ENCODE results near the gene UPF3A.
A peak's percentile ranks its signal among the peaks of the same experiment; 100 is the strongest.
"Not testable (repeated sequence)": the region's sequence is repeated elsewhere in the genome, so short reads cannot be mapped to it uniquely, and the experiment has no call there.

UPF3A gene

DNA sequence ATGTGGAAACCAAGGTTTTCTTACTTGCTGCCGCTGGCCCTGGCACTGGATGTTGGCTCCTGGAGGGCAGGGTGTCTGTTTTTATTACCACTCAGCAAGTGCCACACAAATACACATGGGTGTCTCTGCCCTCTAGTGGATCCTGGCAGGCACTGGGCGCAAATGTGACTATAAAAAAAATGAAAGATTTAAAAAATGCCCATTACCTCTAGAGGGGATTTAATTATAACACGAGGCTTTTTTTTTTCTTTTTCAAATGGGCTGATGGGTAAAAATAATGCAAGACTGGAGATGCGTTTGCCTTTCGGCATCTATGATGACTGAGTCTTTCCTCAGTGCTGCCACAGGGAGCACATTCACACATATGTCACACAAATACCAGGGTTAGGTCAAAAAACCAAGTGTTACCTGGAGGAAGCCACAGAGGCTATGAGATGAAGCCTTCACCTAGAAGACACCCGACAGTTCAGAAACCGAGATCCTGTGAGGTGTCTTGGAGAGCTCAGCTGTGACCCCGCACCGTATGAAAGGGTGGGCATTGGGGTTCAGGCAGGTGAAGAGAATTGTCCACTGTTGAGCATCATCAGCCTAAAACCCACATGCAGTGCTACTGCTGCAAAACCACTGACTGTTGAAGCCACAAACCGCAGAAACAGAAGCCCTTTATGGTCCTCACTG, 58.6 kb downstream of the UPF3A start:
- DNase-seq: peak; percentile 44

DNA sequence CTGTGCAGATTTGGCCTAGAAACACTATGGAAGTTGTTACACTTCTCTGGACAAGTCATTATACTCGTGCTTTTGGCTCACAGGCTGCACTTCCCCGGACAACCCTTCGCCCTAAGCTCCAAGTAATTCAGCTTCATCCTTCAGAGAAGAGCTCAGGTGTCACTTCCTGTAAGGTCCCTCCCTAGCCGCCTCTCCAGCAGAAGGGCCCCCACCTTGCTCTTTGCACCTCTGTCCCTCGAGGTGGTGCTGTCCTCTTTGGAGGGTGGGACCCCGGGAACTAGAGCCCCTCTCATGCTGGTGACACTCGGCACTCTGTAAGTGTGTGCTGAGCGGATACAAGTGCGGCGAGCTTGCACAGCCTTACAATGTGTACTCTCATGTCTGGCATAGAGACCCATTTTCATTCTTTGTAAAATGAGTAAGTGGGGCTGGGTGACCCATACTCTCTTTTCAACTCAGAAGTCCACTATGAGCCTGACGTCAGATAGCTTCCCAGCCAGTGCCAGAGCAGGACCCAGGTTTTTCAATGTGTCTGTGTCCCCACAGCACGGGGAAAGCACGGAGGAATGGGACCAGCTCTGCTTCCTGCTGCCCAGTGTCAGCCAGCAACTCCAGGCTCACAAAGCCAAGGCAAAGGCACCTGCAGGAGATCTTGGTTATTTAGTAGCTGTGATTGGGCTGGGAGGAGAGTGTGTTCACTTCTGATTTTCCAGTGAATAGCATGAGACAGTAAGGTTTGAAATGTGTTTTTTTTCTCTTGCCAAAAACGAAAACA, 59.8 kb downstream of the UPF3A start:
- no peak for DNase-seq

DNA sequence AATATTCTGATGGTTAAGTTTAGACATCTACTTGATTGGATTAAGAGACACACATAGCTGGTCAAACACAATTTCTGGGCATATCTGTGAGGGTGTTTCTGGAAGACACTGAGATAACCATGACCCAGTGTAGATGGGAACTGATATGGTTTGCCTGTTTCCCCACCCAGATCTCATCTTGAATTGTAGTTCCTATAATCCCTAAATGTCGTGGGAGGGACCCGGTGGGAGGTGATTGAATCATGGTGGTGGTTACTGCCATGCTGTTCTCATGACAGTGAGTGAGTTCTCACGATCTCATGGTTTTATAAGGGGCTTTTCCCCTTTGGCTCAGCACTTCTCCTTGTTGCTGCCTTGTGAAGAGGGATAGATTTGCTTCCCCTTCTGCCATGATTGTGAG, 65.9 kb downstream of the UPF3A start:
- not testable (repeated sequence) for DNase-seq

DNA sequence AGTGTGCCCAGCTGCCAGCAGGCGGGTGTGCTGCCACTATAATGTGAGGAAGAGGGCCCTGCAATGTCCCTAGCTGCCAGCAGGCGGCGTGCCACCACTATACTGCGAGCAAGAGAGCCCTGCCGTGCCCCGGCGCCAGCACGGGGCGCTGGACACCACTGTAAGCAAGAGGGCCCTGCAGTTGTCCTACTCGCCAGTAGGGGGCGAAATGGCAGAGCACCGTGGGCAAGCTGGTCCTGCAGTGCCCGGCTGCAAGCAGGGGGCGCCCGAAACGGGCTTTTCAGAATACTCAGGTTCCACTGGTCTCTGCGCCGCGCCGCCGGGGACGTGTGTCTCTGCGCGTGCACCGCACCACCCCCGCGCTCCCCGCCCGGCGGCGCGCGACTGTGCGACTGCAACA, 71.4 kb downstream of the UPF3A start:
- peak; percentile 10 for DNase-seq

DNA sequence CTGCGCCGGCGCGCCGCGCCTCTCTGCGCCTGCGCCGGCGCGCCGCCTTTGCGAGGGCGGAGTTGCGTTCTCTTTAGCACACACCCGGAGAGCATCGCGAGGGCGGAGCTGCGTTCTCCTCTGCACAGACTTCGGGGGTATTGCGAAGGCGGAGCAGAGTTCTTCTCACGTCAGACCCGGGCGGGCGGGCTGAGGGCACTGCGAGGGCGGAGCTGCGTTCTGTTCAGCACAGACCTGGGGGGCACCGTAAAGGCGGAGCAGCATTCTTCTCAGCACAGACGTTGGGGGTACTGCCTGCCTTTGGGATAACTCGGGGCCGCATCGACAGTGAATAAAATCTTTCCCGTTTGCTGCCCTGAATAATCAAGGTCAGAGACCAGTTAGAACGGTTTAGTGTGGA, 72.0 kb downstream of the UPF3A start:
- not testable (repeated sequence) for DNase-seq

Measured in CD4-positive, alpha-beta T cell treated with Interleukin-17A for 4 hours (primary cell).